GF-D8 (cell line): ENCODE results near the gene TIAL1.
"Not testable (repeated sequence)": the region's sequence is repeated elsewhere in the genome, so short reads cannot be mapped to it uniquely, and the experiment has no call there.

Source experiments
- DNase-seq: peaks from one replicate; lab custom pipeline; 2025; lab: John Stamatoyannopoulos, UW

TIAL1 gene

DNA sequence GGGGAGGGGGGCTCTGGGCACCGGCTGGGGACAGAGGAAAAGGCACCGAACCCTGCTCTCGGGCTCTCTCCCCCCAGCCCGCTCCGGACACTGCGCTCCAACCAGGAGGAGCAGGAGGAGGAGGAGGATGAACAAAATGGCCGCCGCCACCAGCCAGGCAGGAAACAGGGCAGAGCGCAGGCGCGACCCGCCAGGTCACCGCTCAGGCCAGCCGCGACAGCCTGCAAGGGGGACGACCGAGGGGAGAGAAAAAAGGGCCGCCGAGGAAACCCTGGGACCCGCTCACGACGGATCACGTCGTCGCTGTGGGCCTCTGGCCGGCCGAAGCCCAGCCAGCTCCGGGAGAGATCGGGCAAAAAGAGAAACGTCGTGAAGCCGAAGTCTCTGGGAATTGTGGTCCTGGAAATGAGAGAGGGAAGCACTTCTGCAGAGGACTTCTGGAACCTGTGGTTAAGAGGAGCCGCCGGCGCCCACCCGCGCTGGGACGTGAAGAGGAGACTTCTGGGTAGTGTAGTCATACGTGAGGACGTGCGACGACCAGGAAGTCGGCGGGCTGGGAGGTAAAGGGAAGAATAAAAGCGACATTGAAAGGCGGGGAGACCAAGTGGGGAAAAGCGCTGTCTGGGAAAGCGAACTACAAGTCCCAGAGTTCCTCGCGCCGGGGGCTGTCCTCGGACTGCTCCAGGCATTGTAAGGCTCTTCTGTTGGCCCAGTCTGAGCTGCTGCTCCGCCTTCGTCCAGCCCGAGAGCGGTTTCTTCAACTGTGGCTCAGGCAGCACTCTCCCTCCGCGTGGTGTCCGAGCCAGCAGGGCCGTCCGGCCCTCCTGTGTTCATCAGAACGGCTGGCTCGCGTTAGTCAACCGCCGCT is at the start of gene TIAL1:
TSS of gene TIAL1 (minus strand) at position 428 of the 868 bp plus-strand sequence. CDS start 499 bp downstream, outside the sequence.
- peak; percentile 100 for DNase-seq

GRCh38 chr10:119644994-119645393 is 48.2 kb upstream of the TIAL1 start:
- DNase-seq, result no peak

GRCh38 chr10:119644205-119644814 is 47.5 kb upstream of the TIAL1 start:
- no peak for DNase-seq

- DNase-seq, result no peak
Measured at GRCh38 chr10:119643306-119644204, 46.8 kb upstream of the TIAL1 start.

GRCh38 chr10:119642556-119643111 is 45.9 kb upstream of the TIAL1 start:
- peak; percentile 46 for DNase-seq

GRCh38 chr10:119640875-119641526 is 44.2 kb upstream of the TIAL1 start:
- DNase-seq, result no peak

DNA sequence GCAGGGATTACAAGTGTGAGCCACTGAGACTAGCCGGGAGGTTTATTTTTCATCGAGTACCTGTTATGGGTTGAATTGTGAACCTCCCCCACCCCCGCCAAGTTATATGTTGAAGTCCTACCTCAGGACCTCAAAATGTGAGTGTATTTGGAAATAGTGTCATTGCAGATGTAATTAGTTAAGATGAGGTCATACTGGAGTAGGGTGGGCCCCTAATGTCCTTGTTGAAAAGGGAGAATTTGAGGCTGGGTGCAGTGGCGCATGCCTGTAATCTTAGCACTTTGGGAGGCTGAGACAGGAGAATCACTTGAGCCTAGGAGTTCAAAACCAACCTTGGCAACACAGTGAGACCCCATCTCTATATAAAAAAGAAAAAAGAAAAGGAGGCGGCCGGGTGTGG is 43.6 kb upstream of the TIAL1 start:
- DNase-seq, result no peak

- no peak for DNase-seq
Measured at GRCh38 chr10:119638982-119639381, 42.2 kb upstream of the TIAL1 start.

DNA sequence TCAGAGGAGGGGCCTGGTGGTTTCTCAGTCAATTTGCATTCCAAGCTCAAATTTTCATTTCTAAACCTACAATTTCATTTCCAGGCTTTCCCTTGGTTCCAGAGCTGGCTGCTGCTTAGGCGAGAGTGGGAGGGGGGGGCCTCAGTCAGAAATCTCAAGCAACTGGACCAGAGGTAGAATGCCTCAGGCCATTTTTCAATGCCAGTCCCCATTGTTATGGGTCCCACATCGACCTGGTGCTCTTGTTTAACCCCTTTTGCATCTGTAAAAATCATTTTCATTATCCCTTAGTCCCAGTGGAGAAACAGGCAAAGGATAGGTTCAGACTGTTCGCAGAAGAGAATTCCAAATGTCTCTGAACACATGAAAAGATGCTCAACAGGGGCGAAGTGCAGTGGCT is 40.9 kb upstream of the TIAL1 start:
- no peak for DNase-seq

- no peak for DNase-seq
Measured at GRCh38 chr10:119634219-119634544, 37.4 kb upstream of the TIAL1 start.

- DNase-seq, result no peak
Measured at GRCh38 chr10:119633538-119634218, 36.9 kb upstream of the TIAL1 start.

- no peak for DNase-seq
Measured at GRCh38 chr10:119630300-119630699, 33.5 kb upstream of the TIAL1 start.

- DNase-seq, result no peak
Measured at GRCh38 chr10:119625570-119626280, 29.0 kb upstream of the TIAL1 start.

- DNase-seq, result no peak
Measured at GRCh38 chr10:119621078-119621384, 24.3 kb upstream of the TIAL1 start.

DNA sequence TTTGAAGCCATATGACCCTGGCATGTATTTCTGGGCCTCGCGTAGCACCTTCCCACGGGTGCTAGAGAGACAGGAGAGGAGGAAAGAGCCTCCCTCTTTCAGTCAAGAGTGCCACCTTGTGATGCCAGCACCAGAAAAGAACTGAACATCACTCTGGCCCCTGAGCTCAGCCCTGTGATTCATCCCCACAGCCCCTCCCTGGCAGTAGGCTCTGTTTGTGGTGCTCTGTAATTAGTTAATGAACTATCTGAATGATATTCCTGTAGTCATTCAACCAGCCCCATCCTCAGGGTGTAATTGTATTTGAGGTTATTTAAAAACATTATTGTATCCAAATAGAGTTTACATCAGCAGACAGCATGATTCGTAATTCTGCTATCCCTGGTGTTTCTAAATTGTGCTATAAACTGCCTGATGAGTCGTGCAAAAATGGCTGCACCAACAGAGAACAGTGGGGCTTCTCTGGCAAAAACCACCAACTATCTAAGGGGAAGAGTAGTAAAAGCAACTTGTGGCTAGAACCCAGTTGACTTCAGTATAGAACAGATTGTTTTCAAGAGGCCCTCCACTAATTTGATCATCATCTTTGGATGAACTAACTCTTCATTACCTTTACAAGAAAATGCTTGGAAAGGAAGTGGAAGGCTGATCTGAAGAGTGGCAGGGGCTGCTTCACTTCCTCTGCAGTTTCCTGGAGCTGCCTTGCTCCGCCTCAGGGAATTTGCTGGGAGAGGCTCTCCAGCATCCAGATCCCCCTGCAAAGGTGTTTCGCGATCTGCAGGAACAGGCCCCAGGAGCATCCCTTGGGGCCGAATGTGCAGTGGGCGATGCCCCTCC is 23.7 kb upstream of the TIAL1 start:
- DNase-seq, result no peak

GRCh38 chr10:119619811-119620210 is 23.0 kb upstream of the TIAL1 start:
- not testable (repeated sequence) for DNase-seq

GRCh38 chr10:119619215-119619614 is 22.5 kb upstream of the TIAL1 start:
- no peak for DNase-seq

DNA sequence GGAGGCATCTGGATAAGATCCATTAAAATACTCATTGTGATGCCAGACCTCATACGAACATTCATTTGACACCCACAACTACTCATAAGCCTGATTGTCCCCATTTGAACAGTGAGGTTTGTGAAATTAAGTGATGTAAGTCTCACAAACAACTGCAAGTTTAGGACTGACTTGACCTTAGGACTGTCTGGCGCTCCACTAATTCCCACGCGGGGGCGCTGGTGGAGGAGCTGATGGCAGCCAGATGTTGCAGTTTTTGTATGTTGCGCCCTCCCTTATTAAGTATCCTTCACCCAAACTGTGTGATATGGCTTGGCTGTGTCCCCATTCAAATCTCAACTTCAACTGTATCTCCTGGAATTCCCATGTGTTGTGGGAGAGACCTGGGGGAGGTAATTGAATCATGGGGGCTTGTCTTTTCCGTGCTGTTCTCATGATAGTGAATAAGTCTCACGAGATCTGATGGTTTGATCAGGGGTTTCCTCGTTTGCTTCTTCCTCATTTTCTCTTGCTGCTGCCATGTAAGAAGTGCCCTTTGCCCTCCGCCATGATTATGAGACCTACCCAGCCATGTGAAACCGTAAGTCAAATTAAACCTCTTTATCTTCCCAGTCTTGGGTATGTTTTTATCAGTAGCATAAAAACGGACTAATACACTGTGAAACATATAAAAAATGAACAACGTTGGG is 20.3 kb upstream of the TIAL1 start:
- DNase-seq, result no peak

- DNase-seq, result no peak
Measured at GRCh38 chr10:119614686-119615085, 17.9 kb upstream of the TIAL1 start.
